OCI-LY1 (cell line): ENCODE measurements around the gene ICE1.

Source experiments
- H2AFZ ChIP-seq: fragments of 200-600 bp; sonication (generic), shearing (Covaris generic); 2 replicates; pipeline ENCODE4 v1.6.0; 2014; ENCODE audit warnings: antibody characterized with exemption, mild to moderate bottlenecking, low read length
- H3F3A ChIP-seq: fragments of 200-600 bp; sonication (generic), shearing (Covaris generic); 2 replicates; pipeline ENCODE4 v1.6.0; 2014; ENCODE audit warnings: mild to moderate bottlenecking, antibody characterized with exemption, low read length, moderate library complexity; ENCODE audit not compliant: insufficient read depth
- H3K27ac ChIP-seq: fragments of 200-600 bp; sonication (generic); 2 replicates; pipeline ENCODE4 v1.5.1; 2014; ENCODE audit warnings: low read length, mixed run types, mild to moderate bottlenecking, low read depth; ENCODE audit not compliant: poor library complexity, severe bottlenecking
- H3K27me3 ChIP-seq: fragments of 200-600 bp; sonication (generic); 2 replicates; pipeline ENCODE4 v1.6.0; 2014; ENCODE audit warnings: antibody characterized with exemption, mild to moderate bottlenecking, low read length, moderate library complexity; ENCODE audit not compliant: insufficient read depth
- H3K36me3 ChIP-seq: fragments of 200-600 bp; sonication (generic); 2 replicates; pipeline ENCODE4 v1.6.1; 2014; ENCODE audit warnings: mild to moderate bottlenecking, antibody characterized with exemption, low read length, moderate library complexity, mixed read lengths; ENCODE audit not compliant: insufficient read depth
- H3K4me1 ChIP-seq: fragments of 200-600 bp; sonication (generic); 2 replicates; pipeline ENCODE4 v1.5.1; 2014; ENCODE audit warnings: mild to moderate bottlenecking, low read length, moderate library complexity; ENCODE audit not compliant: insufficient read depth, severe bottlenecking
- H3K4me2 ChIP-seq: fragments of 200-600 bp; sonication (generic), shearing (Covaris generic); 2 replicates; pipeline ENCODE4 v1.6.1; 2014; ENCODE audit warnings: low read length
- H3K4me3 ChIP-seq: fragments of 200-600 bp; sonication (generic); 2 replicates; pipeline ENCODE4 v1.5.1; 2014; ENCODE audit warnings: low read length, low read depth, mild to moderate bottlenecking, mixed read lengths; ENCODE audit not compliant: poor library complexity, severe bottlenecking
- H3K79me2 ChIP-seq: fragments of 200-600 bp; shearing (Covaris generic); 2 replicates; pipeline ENCODE4 v1.6.1; 2016; ENCODE audit warnings: mixed run types, low read length, mixed read lengths; ENCODE audit not compliant: insufficient read depth
- H3K9ac ChIP-seq: fragments of 200-600 bp; sonication (generic), shearing (Covaris generic); 2 replicates; pipeline ENCODE4 v1.6.1; 2014; ENCODE audit warnings: mild to moderate bottlenecking, low read length, mixed read lengths
- H3K9me2 ChIP-seq: fragments of 200-600 bp; sonication (generic), shearing (Covaris generic); 2 replicates; pipeline ENCODE4 v1.6.1; 2014; ENCODE audit warnings: low read depth, mild to moderate bottlenecking, low read length, mixed read lengths
- H3K9me3 ChIP-seq: fragments of 200-600 bp; shearing (Covaris generic); 2 replicates; pipeline ENCODE4 v1.6.1; 2014; ENCODE audit warnings: low read length, mixed read lengths
- H4K20me1 ChIP-seq: fragments of 200-600 bp; sonication (generic), shearing (Covaris generic); 2 replicates; pipeline ENCODE4 v1.6.0; 2016; ENCODE audit warnings: mild to moderate bottlenecking, low read length; ENCODE audit not compliant: insufficient read depth
- EZH2 ChIP-seq: fragments of 200-600 bp; sonication (generic), shearing (Covaris generic); IDR thresholded peaks from 2 replicates; pipeline ENCODE4 v1.8.0; 2017; ENCODE audit warnings: borderline replicate concordance, mixed run types, mild to moderate bottlenecking, antibody characterized with exemption, low read length, moderate library complexity, mixed read lengths
- TF ChIP-seq, protein P1 (sequence below): fragments of 200-600 bp; sonication (generic), shearing (Covaris generic); IDR thresholded peaks from 2 replicates; pipeline ENCODE4 v1.5.1; 2017; ENCODE audit warnings: mild to moderate bottlenecking, antibody characterized with exemption, low read length, moderate library complexity, mixed read lengths

The ICE1 gene

GRCh38 chr5:5437227-5438172 is 15.0 kb downstream of the ICE1 start:
- no peaks in the 10 kb centered on the region for H3K27me3 ChIP-seq
- 0 out of 2 replicates have a peak, but pooled peaks cover 3% of the 10 kb centered on the region for H3F3A ChIP-seq
- no peak overlapping the region for H3K4me3 ChIP-seq
- no peaks in the 10 kb centered on the region for H4K20me1 ChIP-seq
- H3K9me3 ChIP-seq: no peaks in the 10 kb centered on the region
- H3K9ac ChIP-seq: no peak overlapping the region
- H2AFZ ChIP-seq: no peak overlapping the region
- no peak for TF ChIP-seq EZH2
- TF ChIP-seq, protein P1, sequence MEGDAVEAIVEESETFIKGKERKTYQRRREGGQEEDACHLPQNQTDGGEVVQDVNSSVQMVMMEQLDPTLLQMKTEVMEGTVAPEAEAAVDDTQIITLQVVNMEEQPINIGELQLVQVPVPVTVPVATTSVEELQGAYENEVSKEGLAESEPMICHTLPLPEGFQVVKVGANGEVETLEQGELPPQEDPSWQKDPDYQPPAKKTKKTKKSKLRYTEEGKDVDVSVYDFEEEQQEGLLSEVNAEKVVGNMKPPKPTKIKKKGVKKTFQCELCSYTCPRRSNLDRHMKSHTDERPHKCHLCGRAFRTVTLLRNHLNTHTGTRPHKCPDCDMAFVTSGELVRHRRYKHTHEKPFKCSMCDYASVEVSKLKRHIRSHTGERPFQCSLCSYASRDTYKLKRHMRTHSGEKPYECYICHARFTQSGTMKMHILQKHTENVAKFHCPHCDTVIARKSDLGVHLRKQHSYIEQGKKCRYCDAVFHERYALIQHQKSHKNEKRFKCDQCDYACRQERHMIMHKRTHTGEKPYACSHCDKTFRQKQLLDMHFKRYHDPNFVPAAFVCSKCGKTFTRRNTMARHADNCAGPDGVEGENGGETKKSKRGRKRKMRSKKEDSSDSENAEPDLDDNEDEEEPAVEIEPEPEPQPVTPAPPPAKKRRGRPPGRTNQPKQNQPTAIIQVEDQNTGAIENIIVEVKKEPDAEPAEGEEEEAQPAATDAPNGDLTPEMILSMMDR: no peak
- peaks cover 34% of the 10 kb centered on the region for H3K79me2 ChIP-seq
- no peaks in the 10 kb centered on the region for H3K4me1 ChIP-seq
- no peak overlapping the region for H3K27ac ChIP-seq
- H3K9me2 ChIP-seq: no peaks in the 10 kb centered on the region
- no peak overlapping the region for H3K4me2 ChIP-seq
- H3K36me3 ChIP-seq: peaks cover 49% of the 10 kb centered on the region

- no peak for TF ChIP-seq EZH2
- TF ChIP-seq, protein P1: no peak
- Histone ChIP-seq H4K20me1 (no peaks in the 10 kb centered on the region), H3K9ac (no peak overlapping the region), H3F3A (no peaks in the 10 kb centered on the region), H3K36me3 (peaks cover 83% of the 10 kb centered on the region), H3K9me3 (no peaks in the 10 kb centered on the region), H3K4me2 (no peak overlapping the region), H3K27me3 (no peaks in the 10 kb centered on the region), H3K4me3 (no peak overlapping the region), H3K27ac (no peak overlapping the region), H3K9me2 (no peaks in the 10 kb centered on the region), H2AFZ (no peak overlapping the region), H3K79me2 (no peaks in the 10 kb centered on the region), H3K4me1 (no peaks in the 10 kb centered on the region)
These were observed 29.4 kb downstream of the ICE1 start for GRCh38 chr5:5451863-5452262.

DNA sequence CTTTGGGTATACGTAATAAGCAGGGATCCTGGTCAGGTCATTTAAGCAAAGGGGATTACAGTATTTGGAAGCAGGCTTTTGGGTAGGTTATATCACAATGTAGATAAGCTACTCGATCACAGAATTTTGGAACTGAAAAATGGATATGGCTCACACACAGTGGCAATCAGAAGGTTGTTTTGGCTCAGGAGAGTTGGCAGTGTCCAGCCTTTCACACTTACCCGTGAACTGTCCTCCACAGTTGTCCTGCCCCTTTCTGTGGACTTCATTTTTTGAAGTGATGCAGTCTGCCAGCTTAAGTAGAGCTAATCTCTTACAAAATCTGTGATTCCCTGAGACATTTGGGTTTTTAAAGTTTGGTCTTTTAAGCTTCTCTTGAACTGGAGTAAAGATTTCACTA is 30.7 kb downstream of the ICE1 start:
- H2AFZ ChIP-seq: no peak overlapping the region
- no peaks in the 10 kb centered on the region for H3K9me2 ChIP-seq
- H3F3A ChIP-seq: no peaks in the 10 kb centered on the region
- H3K4me3 ChIP-seq: no peak overlapping the region
- TF ChIP-seq, protein P1: no peak
- no peak for TF ChIP-seq EZH2
- no peaks in the 10 kb centered on the region for H3K27me3 ChIP-seq
- no peaks in the 10 kb centered on the region for H3K79me2 ChIP-seq
- H3K9ac ChIP-seq: no peak overlapping the region
- H3K36me3 ChIP-seq: peaks cover 83% of the 10 kb centered on the region
- no peak overlapping the region for H3K4me2 ChIP-seq
- H3K9me3 ChIP-seq: no peaks in the 10 kb centered on the region
- H3K27ac ChIP-seq: no peak overlapping the region
- no peaks in the 10 kb centered on the region for H4K20me1 ChIP-seq
- no peaks in the 10 kb centered on the region for H3K4me1 ChIP-seq
